Cerebellar cortex (tissue), 1 donor: Measurements from ENCODE around the gene B4GALT7.
"Not testable (repeated sequence)": the region's sequence is repeated elsewhere in the genome, so short reads cannot be mapped to it uniquely, and the experiment has no call there.

Source experiments
- DNase-seq: peaks from one replicate; pipeline ENCODE4 v3.0.0-alpha.2; 2015; ENCODE audit warnings: low spot score

B4GALT7 gene

GRCh38 chr5:177609076-177610059, 9.4 kb downstream of the B4GALT7 start:
- no peak for DNase-seq

GRCh38 chr5:177610131-177610769, 10.3 kb downstream of the B4GALT7 start:
- DNase-seq: no peak

DNA sequence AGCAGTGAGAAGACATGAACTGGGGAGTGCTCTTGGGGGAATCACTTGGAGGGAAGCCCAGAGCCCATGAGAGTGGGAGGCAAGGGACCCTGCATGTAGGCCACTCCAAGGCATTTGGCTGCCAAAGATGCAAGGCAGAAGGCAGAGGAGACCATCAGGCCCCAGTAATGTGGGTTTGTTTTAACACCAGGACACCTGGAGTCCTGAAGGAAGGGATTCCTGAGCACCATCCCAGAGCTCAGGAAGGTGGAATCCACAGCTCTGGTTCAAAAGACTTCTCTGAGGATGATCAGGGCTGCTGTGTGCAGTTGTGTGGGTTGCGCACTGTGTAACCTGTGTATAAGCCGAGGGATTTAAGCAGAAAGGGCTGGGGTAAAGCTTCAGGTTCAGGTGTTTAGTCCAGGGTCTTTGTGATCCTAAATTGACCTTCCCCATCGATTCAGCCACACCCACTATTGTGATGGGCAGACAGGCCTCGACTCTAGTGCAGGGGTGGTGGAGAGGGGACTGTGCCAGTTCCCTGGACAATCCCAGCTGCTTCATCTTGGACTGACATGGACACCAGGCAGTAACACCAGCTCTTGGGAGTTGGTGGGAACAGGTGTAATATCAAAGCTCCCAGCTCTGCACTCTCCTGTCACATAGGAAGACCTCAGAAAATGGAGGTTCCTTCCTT, 11.0 kb downstream of the B4GALT7 start:
- DNase-seq: no peak

GRCh38 chr5:177611446-177612214, 11.7 kb downstream of the B4GALT7 start:
- no peak for DNase-seq

GRCh38 chr5:177612215-177612673, 12.3 kb downstream of the B4GALT7 start:
- DNase-seq: no peak

- no peak for DNase-seq
Observed at GRCh38 chr5:177620560-177620959, 20.6 kb downstream of the B4GALT7 start.

DNA sequence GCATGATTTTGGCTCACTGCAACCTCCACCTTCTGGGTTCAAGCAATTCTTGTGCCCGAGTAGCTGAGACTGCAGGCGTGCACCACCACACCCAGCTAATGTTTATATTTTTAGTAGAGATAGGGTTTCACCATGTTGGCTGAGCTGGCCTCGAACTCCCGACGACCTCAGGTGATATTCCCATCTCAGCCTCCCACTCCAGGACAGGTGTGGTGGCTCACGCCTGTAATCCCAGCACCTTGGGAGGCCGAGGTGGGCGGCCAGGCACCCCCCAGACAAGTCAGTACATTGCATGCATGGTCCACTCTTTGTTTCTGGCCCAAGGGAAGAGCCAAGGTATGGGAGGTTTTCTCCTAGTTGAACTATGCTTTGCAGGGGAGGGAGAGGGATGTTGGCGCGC, 24.2 kb downstream of the B4GALT7 start:
- not testable (repeated sequence) for DNase-seq

DNA sequence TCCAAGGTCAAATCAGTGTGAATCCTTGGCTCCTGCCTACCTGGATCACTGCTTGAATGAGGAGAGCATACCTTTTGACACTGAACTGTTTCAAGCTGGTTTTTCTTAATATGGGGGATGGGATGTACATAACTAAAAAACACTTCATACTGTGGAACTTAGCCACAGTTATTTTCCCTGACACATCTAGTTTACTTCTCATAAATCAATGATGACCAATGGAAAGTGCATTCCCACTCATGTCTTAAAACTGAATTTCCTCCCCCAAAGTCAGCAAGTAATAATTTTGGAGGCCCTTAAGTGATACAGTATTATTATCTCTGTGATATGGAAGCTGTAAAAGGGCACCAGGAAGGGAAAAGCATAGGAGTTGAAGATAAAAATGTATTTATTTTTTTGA, 30.3 kb downstream of the B4GALT7 start:
- not testable (repeated sequence) for DNase-seq

DNA sequence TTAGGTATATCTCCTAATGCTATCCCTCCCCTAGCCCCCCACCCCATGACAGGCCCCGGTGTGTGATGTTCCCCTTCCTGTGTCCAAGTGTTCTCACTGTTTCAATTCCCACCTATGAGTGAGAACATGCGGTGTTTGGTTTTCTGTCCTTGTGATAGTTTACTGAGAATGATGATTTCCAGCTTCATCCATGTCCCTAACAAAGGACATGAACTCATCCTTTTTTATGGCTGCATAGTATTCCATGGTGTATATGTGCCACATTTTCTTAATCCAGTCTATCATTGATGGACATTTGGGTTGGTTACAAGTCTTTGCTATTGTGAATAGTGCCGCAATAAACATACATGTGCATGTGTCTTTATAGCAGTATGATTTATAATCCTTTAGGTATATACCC, 35.0 kb downstream of the B4GALT7 start:
- DNase-seq: not testable (repeated sequence)

DNA sequence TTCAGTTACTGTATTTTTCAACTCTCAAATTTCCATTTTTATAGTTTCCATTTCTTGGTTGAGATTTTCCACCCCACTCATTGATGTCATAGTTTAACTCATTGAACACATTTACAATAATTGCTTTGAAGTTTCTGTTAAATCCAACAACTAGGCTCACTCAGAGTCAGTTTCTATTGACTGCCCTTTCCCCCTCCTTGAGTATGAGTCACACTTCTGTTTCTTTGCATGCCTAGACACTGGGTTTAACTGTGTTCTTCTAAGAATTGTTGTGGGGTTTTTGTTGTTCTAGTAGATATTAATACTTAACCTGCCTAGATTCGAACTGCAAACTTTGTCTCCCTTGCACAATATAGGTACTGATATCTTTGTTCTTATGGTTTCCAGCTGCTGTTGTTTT, 45.5 kb downstream of the B4GALT7 start:
- not testable (repeated sequence) for DNase-seq

DNA sequence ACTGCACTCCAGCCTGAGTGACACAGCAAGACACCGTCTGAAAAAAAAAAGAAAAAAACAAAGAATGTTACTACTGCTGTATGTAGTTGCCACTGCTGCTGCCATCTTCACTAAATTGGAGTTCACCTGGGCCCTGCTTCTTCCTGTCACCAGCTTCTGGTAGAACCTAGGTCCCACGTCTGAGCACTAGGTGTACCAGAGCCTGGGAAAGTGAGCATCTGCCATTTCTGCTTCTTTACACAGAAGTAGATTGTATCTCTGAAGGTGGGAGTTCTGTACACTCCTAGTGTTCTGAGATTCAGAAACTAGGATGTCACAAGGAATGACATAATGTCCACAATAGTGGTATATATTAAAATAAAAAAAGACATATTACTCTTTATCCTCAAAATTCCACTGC, 51.3 kb downstream of the B4GALT7 start:
- DNase-seq: not testable (repeated sequence)

DNA sequence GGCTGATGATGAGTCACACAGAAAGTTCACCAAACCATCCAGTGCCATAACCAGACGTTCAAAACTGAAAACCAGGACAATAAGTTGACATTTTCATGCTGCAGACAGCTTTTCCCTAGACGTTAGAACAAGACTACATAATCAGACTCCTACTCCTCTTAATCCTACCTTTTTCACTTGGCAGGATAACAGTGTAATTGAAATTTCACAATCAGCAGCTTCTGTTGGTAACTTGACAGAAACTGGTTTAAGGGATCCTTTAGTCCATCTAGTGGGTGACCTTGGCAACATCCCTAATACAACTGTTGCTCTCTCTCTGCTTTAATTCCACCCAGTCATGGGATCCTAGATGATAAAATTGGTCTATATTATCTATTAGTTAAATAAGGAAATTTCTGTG, 57.9 kb downstream of the B4GALT7 start:
- DNase-seq: not testable (repeated sequence)

- DNase-seq: not testable (repeated sequence)
Observed at GRCh38 chr5:177658542-177658941, 58.6 kb downstream of the B4GALT7 start.
